Neuronal stem cell (in vitro differentiated cells): Measurements from ENCODE around the gene KLK5.
A peak's percentile ranks its signal among the peaks of the same experiment; 100 is the strongest.

Experiments
- DNase-seq: peaks from one replicate; pipeline ENCODE4 v3.0.0-alpha.2; 2013; ENCODE audit warnings: low spot score
- H2AFZ ChIP-seq: one replicate; pipeline ENCODE4 v1.6.1; 2013; ENCODE audit warnings: mild to moderate bottlenecking, low read length, inconsistent platforms
- H2AK5ac ChIP-seq: 2 replicates; pipeline ENCODE4 v1.6.1; 2013; ENCODE audit warnings: low read depth, mild to moderate bottlenecking, inconsistent platforms, low read length, moderate library complexity, mixed read lengths
- H2BK120ac ChIP-seq: 2 replicates; pipeline ENCODE4 v1.6.1; 2013; ENCODE audit warnings: low read depth, mild to moderate bottlenecking, inconsistent platforms, low read length, moderate library complexity, mixed read lengths
- H2BK12ac ChIP-seq: one replicate; pipeline ENCODE4 v1.6.1; 2013; ENCODE audit warnings: low read length, inconsistent platforms
- H2BK15ac ChIP-seq: 2 replicates; pipeline ENCODE4 v1.6.1; 2013; ENCODE audit warnings: mild to moderate bottlenecking, low read length, inconsistent platforms, mixed read lengths
- H2BK5ac ChIP-seq: one replicate; pipeline ENCODE4 v1.6.1; 2013; ENCODE audit warnings: inconsistent platforms, mild to moderate bottlenecking, low read length, moderate library complexity
- H3K14ac ChIP-seq: one replicate; pipeline ENCODE4 v1.6.1; 2013; ENCODE audit warnings: low read length, inconsistent platforms
- H3K18ac ChIP-seq: 2 replicates; pipeline ENCODE4 v1.6.1; 2013; ENCODE audit warnings: low read length, inconsistent platforms
- H3K23ac ChIP-seq: 2 replicates; pipeline ENCODE4 v1.6.1; 2013; ENCODE audit warnings: low read depth, mild to moderate bottlenecking, mixed read lengths, low read length, inconsistent platforms; ENCODE audit not compliant: poor library complexity
- H3K27ac ChIP-seq: replicated peaks from 3 replicates; pipeline ENCODE4 v1.5.1; 2013; ENCODE audit warnings: low read length, inconsistent platforms
- H3K27me3 ChIP-seq, 3 experiments: 2 replicates each; pipeline ENCODE4 v1.6.1; 2013; ENCODE audit warnings: low read length in 3 of 3, mild to moderate bottlenecking in 2 of 3, inconsistent platforms in 1 of 3, low read depth in 1 of 3, mixed read lengths in 1 of 3, moderate library complexity in 1 of 3; ENCODE audit not compliant: control insufficient read depth in 3 of 3, insufficient read depth in 3 of 3
- H3K36me3 ChIP-seq, 2 donors: replicated peaks in 1 of 2; 2 replicates each; pipeline ENCODE4 v1.6.1; 2013; ENCODE audit warnings: low read length in 2 of 2; ENCODE audit not compliant: control insufficient read depth in 2 of 2, insufficient read depth in 2 of 2
- H3K4ac ChIP-seq: 2 replicates; pipeline ENCODE4 v1.6.1; 2013; ENCODE audit warnings: inconsistent platforms, mild to moderate bottlenecking, low read length, moderate library complexity
- H3K4me1 ChIP-seq, 2 donors: 1 replicate in 1 of 2; 2 replicates in 1 of 2; pipeline ENCODE4 v1.6.1; 2013; ENCODE audit warnings: low read length in 2 of 2, low read depth in 1 of 2; ENCODE audit not compliant: control insufficient read depth in 2 of 2, insufficient read depth in 1 of 2
- H3K4me2 ChIP-seq: one replicate; pipeline ENCODE4 v1.6.1; 2013; ENCODE audit warnings: mild to moderate bottlenecking, low read length, inconsistent platforms; ENCODE audit not compliant: insufficient read depth, poor library complexity, severe bottlenecking
- H3K4me3 ChIP-seq, 2 donors: 2 replicates each; pipeline ENCODE4 v1.5.1; 2013; ENCODE audit warnings: low read length in 2 of 2, mild to moderate bottlenecking in 2 of 2, inconsistent platforms in 1 of 2, moderate library complexity in 1 of 2
- H3K79me1 ChIP-seq: one replicate; pipeline ENCODE4 v1.6.1; 2013; ENCODE audit warnings: low read depth, mild to moderate bottlenecking, inconsistent platforms, low read length, moderate library complexity
- H3K9ac ChIP-seq: one replicate; pipeline ENCODE4 v1.6.1; 2013; ENCODE audit warnings: mild to moderate bottlenecking, low read depth, low read length, inconsistent platforms; ENCODE audit not compliant: poor library complexity
- H3K9me3 ChIP-seq, 2 donors: replicated peaks in 1 of 2; 2 replicates each; pipeline versions ENCODE3 to v1.6.1; 2013; ENCODE audit warnings: low read length in 2 of 2, mild to moderate bottlenecking in 2 of 2, inconsistent platforms in 1 of 2, low read depth in 1 of 2, mixed read lengths in 1 of 2, moderate library complexity in 1 of 2; ENCODE audit not compliant: control insufficient read depth in 2 of 2, insufficient read depth in 1 of 2
- H4K8ac ChIP-seq: one replicate; pipeline ENCODE4 v1.6.1; 2013; ENCODE audit warnings: low read depth, mild to moderate bottlenecking, inconsistent platforms, low read length, moderate library complexity
- H4K91ac ChIP-seq: one replicate; pipeline ENCODE4 v1.6.1; 2013; ENCODE audit warnings: low read length, low read depth, mild to moderate bottlenecking, inconsistent platforms; ENCODE audit not compliant: poor library complexity
- WGBS, 2 donors: extraction: QIAGEN DNeasy Blood & Tissue Kit; methylation state at CpG; one replicate each; pipeline ENCODE4 v1.1.7; 2013; ENCODE audit warnings: missing lambda C conversion rate in 2 of 2, mixed read lengths in 1 of 2; ENCODE audit not compliant: insufficient read length in 2 of 2, insufficient replicate concordance in 1 of 2; ENCODE audit errors: extremely low coverage in 2 of 2; 5-methylcytosine and 5-hydroxymethylcytosine counted together

Gene KLK5

GRCh38 chr19:50925734-50926133 lies 27.1 kb downstream of the KLK5 start:
- Histone ChIP-seq H4K8ac (no peak overlapping the region), H2AK5ac (no peak overlapping the region), H3K18ac (no peak overlapping the region), H3K23ac (no peak overlapping the region), H2AFZ (no peak overlapping the region), H2BK15ac (no peak overlapping the region), H3K4me1 (no peaks in the 10 kb centered on the region), H3K9me3 (peaks cover 0 to 2% of the 10 kb centered on the region in 2 donors), H2BK12ac (no peak overlapping the region), H3K4me3 (no peak overlapping the region), H2BK5ac (no peak overlapping the region), H3K27ac (no peak overlapping the region), H3K4me2 (no peak overlapping the region), H4K91ac (no peak overlapping the region), H3K9ac (no peak overlapping the region), H3K36me3 (no peaks in the 10 kb centered on the region), H3K27me3 (peaks cover 0 to 14% (median 7%) of the 10 kb centered on the region in 3 experiments), H2BK120ac (no peak overlapping the region), H3K79me1 (no peaks in the 10 kb centered on the region), H3K14ac (no peak overlapping the region), H3K4ac (no peak overlapping the region)
- WGBS, 2 donors, result no CpG with 5 or more reads among the region's 2 CpGs
- DNase-seq, result no peak

GRCh38 chr19:50924586-50924985 lies 28.3 kb downstream of the KLK5 start:
- Histone ChIP-seq H3K4me2 (no peak overlapping the region), H2BK120ac (no peak overlapping the region), H3K18ac (no peak overlapping the region), H3K27me3 (peaks cover 0 to 12% (median 11%) of the 10 kb centered on the region in 3 experiments), H2AFZ (no peak overlapping the region), H4K91ac (no peak overlapping the region), H3K23ac (no peak overlapping the region), H3K36me3 (no peaks in the 10 kb centered on the region), H3K9ac (no peak overlapping the region), H3K4me1 (no peaks in the 10 kb centered on the region), H2BK5ac (no peak overlapping the region), H2BK15ac (no peak overlapping the region), H2BK12ac (no peak overlapping the region), H3K9me3 (no peaks in the 10 kb centered on the region), H3K27ac (no peak overlapping the region), H3K4me3 (no peak overlapping the region), H3K14ac (no peak overlapping the region), H3K4ac (no peak overlapping the region), H2AK5ac (no peak overlapping the region), H4K8ac (no peak overlapping the region), H3K79me1 (no peaks in the 10 kb centered on the region)
- WGBS, 2 donors, result no CpG with 5 or more reads among the region's 6 CpGs
- no peak for DNase-seq

GRCh38 chr19:50922317-50922853 lies 30.5 kb downstream of the KLK5 start:
- no peaks in the 10 kb centered on the region for H3K9me3 ChIP-seq
- H3K18ac ChIP-seq, result no peak overlapping the region
- H3K79me1 ChIP-seq, result no peaks in the 10 kb centered on the region
- peak; percentile 87 for DNase-seq
- no peak overlapping the region for H3K4ac ChIP-seq
- H2BK12ac ChIP-seq, result no peak overlapping the region
- H3K14ac ChIP-seq, result no peak overlapping the region
- H3K23ac ChIP-seq, result no peak overlapping the region
- no peak overlapping the region for H2BK120ac ChIP-seq
- H3K4me1 ChIP-seq, result no peaks in the 10 kb centered on the region
- H4K91ac ChIP-seq, result peak overlapping the region; percentile 38
- H3K27me3 ChIP-seq, result peaks cover 0 to 12% (median 11%) of the 10 kb centered on the region in 3 experiments
- no peak overlapping the region for H3K27ac ChIP-seq
- H4K8ac ChIP-seq, result peak overlapping the region; percentile 84
- no peak overlapping the region for H3K4me2 ChIP-seq
- H2BK5ac ChIP-seq, result no peak overlapping the region
- no peak overlapping the region for H3K4me3 ChIP-seq
- no peak overlapping the region for H3K9ac ChIP-seq
- peak overlapping the region; percentile 80 for H2AFZ ChIP-seq
- H3K36me3 ChIP-seq, result no peaks in the 10 kb centered on the region
- H2BK15ac ChIP-seq, result no peak overlapping the region
- no CpG with 5 or more reads among the region's 21 CpGs for WGBS, 2 donors
- peak overlapping the region; percentile 58 for H2AK5ac ChIP-seq

GRCh38 chr19:50921426-50922316 lies 31.2 kb downstream of the KLK5 start:
- H2BK15ac ChIP-seq, result no peak overlapping the region
- peaks cover 0 to 12% (median 11%) of the 10 kb centered on the region in 3 experiments for H3K27me3 ChIP-seq
- peak; percentile 20 for DNase-seq
- H3K4me3 ChIP-seq, result no peak overlapping the region
- H4K8ac ChIP-seq, result no peak overlapping the region
- H3K14ac ChIP-seq, result no peak overlapping the region
- H3K4me2 ChIP-seq, result no peak overlapping the region
- H3K4ac ChIP-seq, result no peak overlapping the region
- H3K79me1 ChIP-seq, result no peaks in the 10 kb centered on the region
- H2BK5ac ChIP-seq, result no peak overlapping the region
- no CpG with 5 or more reads among the region's 12 CpGs for WGBS, 2 donors
- H3K27ac ChIP-seq, result no peak overlapping the region
- H2BK120ac ChIP-seq, result no peak overlapping the region
- no peak overlapping the region for H2AK5ac ChIP-seq
- no peak overlapping the region for H2BK12ac ChIP-seq
- H3K18ac ChIP-seq, result no peak overlapping the region
- no peaks in the 10 kb centered on the region for H3K4me1 ChIP-seq
- H3K36me3 ChIP-seq, result no peaks in the 10 kb centered on the region
- H3K23ac ChIP-seq, result no peak overlapping the region
- H2AFZ ChIP-seq, result no peak overlapping the region
- H4K91ac ChIP-seq, result no peak overlapping the region
- no peaks in the 10 kb centered on the region for H3K9me3 ChIP-seq
- no peak overlapping the region for H3K9ac ChIP-seq
